WTC11 (cell line): ENCODE results near the gene GATB. TPM values are rescaled to one million over a fixed set of nuclear protein-coding genes. Genes with fewer than 3 reads are reported as not detected.
"Not testable (repeated sequence)": the region's sequence is repeated elsewhere in the genome, so short reads cannot be mapped to it uniquely, and the experiment has no call there.

Source experiments
- ATAC-seq: fragments of 200-7000 bp; cut with Tn5 transposase; 2 replicates; pipeline ENCODE4 v1.10.0; 2021; ENCODE audit warnings: mild to moderate bottlenecking, moderate library complexity
- CTCF ChIA-PET: fragments of 300-600 bp; sonication (Branson Sonifier 250); formaldehyde crosslinking; loops from one replicate; lab custom pipeline; 2021; ENCODE audit warnings: antibody characterized with exemption; lab: Charles Lee
- POLR2A ChIA-PET: fragments of 350-600 bp; sonication (Branson Sonifier 250); formaldehyde crosslinking; loops from one replicate; lab custom pipeline; 2021; ENCODE audit warnings: antibody characterized with exemption; lab: Charles Lee
- DNase-seq: peaks from one replicate; pipeline ENCODE4 v3.0.0; 2021; ENCODE audit warnings: low spot score
- H3K27ac Mint-ChIP-seq: 2 replicates; pipeline ENCODE4 v1.8.0; 2021; ENCODE audit warnings: mixed read lengths
- H3K27me3 Mint-ChIP-seq: 2 replicates; pipeline ENCODE4 v1.8.0; 2021; ENCODE audit warnings: low read depth, mild to moderate bottlenecking, moderate library complexity, mixed read lengths
- H3K36me3 Mint-ChIP-seq: 2 replicates; pipeline ENCODE4 v1.8.0; 2021; ENCODE audit warnings: mixed read lengths
- H3K4me1 Mint-ChIP-seq: 2 replicates; pipeline ENCODE4 v1.8.0; 2022; ENCODE audit warnings: mixed read lengths
- H3K4me3 Mint-ChIP-seq: 2 replicates; pipeline ENCODE4 v1.8.0; 2021; ENCODE audit warnings: mild to moderate bottlenecking, moderate library complexity, mixed read lengths
- H3K9me3 Mint-ChIP-seq: 2 replicates; pipeline ENCODE4 v1.8.0; 2021; ENCODE audit warnings: mixed read lengths
- AR ChIP-seq: fragments of 250-450 bp; sonication (Bioruptor Pico); IDR thresholded peaks from 2 replicates; pipeline ENCODE4 v1.9.0; 2021; ENCODE audit warnings: mild to moderate bottlenecking
- ATF2 ChIP-seq: sonication (generic); formaldehyde crosslinking; IDR thresholded peaks from 2 replicates; pipeline ENCODE4 v1.8.1; 2022; ENCODE audit warnings: low read depth, missing genetic modification reagents, borderline replicate concordance
- ATF6 ChIP-seq: sonication (generic); formaldehyde crosslinking; IDR thresholded peaks from 2 replicates; pipeline ENCODE4 v1.8.1; 2023; ENCODE audit warnings: mild to moderate bottlenecking, missing genetic modification reagents
- CTCF ChIP-seq: fragments of 200-600 bp; IDR thresholded peaks from 2 replicates; pipeline ENCODE4 v1.8.0; 2022; ENCODE audit warnings: antibody characterized with exemption
- NFATC4 ChIP-seq: fragments of 250-450 bp; sonication (Bioruptor Pico); IDR thresholded peaks from 2 replicates; pipeline ENCODE4 v1.9.0; 2021; ENCODE audit warnings: mild to moderate bottlenecking
- NR3C1 ChIP-seq: sonication (generic); formaldehyde crosslinking; conservative IDR thresholded peaks from 2 replicates; pipeline ENCODE4 v1.8.1; 2023; ENCODE audit warnings: low read depth, mild to moderate bottlenecking, missing genetic modification reagents
- SMAD4 ChIP-seq: sonication (generic); formaldehyde crosslinking; IDR thresholded peaks from 2 replicates; pipeline ENCODE4 v1.8.0; 2022; ENCODE audit warnings: mild to moderate bottlenecking, missing genetic modification reagents
- ZNF121 ChIP-seq: sonication (generic); formaldehyde crosslinking; IDR thresholded peaks from 2 replicates; pipeline ENCODE4 v1.8.0; 2023; ENCODE audit warnings: missing genetic modification reagents
- ZNF512 ChIP-seq: sonication (generic); formaldehyde crosslinking; IDR thresholded peaks from 2 replicates; pipeline ENCODE4 v1.8.1; 2022; ENCODE audit warnings: missing genetic modification reagents, borderline replicate concordance
- total RNA-seq: library from RNA; stranded (reverse); gene quantifications from 3 replicates; pipeline ENCODE4 v1.2.3, GENCODE V29; 2021

The GATB gene
- total RNA-seq, 1 experiment from 2014 or later, result 22.7 TPM

GRCh38 chr4:151743128-151743854 lies 17.5 kb downstream of the GATB start (continued):
- no peak for TF ChIP-seq ATF6 (CRISPR knock-in tag)
- no peak for TF ChIP-seq ZNF121
- TF ChIP-seq ZNF512 (CRISPR knock-in tag), result no peak
- TF ChIP-seq AR, result no peak
- TF ChIP-seq, all 79 proteins: peak for 0

- Mint-ChIP-seq H3K36me3 (peaks cover 43% of the 10 kb centered on the region), H3K4me1 (peaks cover 2% of the 10 kb centered on the region; the same call in 1 of the 2 replicates), H3K9me3 (peaks cover 41% of the 10 kb centered on the region), H3K27ac (no peak overlapping the region), H3K4me3 (no peak overlapping the region), H3K27me3 (no peaks in the 10 kb centered on the region)
- ATAC-seq (no peak), DNase-seq (no peak)
- POLR2A ChIA-PET, result interaction anchor here (0.6 kb wide), 1 partner anchor 436 kb away, joined by 6 read pairs; no protein-coding TSS in a partner anchor
- no peak for TF ChIP-seq NFATC4 (CRISPR knock-in tag)
- no peak for TF ChIP-seq ATF2 (CRISPR knock-in tag)
- TF ChIP-seq NR3C1 (CRISPR knock-in tag), result no peak
- no peak for TF ChIP-seq CTCF
- no peak for TF ChIP-seq SMAD4 (CRISPR knock-in tag)
- CTCF ChIA-PET, result interaction anchor here (1.1 kb wide), 1 partner anchor 63 kb away, joined by 3 read pairs; no protein-coding TSS in a partner anchor
Measured at GRCh38 chr4:151738720-151739517, 21.9 kb downstream of the GATB start.

- H3K27me3 Mint-ChIP-seq, result not testable (repeated sequence)
Measured at GRCh38 chr4:151736852-151737251, 24.0 kb downstream of the GATB start.

More at GRCh38 chr4:151736852-151737251, 24.0 kb downstream of the GATB start:
- H3K27ac Mint-ChIP-seq, CTCF ChIA-PET, DNase-seq, H3K4me3 Mint-ChIP-seq, H3K4me1 Mint-ChIP-seq, ATAC-seq: not testable (repeated sequence)
- Mint-ChIP-seq H3K36me3 (peaks cover 45% of the 10 kb centered on the region), H3K9me3 (peaks cover 41% of the 10 kb centered on the region)
- POLR2A ChIA-PET, result interaction anchor here (0.6 kb wide), 1 partner anchor 610 kb away, joined by 7 read pairs; no protein-coding TSS in a partner anchor
